Lower lobe of right lung (tissue), 2 donors: ENCODE results near the gene ATG14. TPM values are rescaled to one million over a fixed set of nuclear protein-coding genes. Genes with fewer than 3 reads are reported as not detected.

Experiments
- ATAC-seq, 2 donors: fragments of 200-7000 bp; cut with Tn5 transposase; one replicate each; pipeline ENCODE4 v1.9.1; 2020 to 2022; ENCODE audit warnings: mild to moderate bottlenecking in 2 of 2, moderate library complexity in 2 of 2
- DNase-seq: peaks from one replicate; pipeline ENCODE4 v3.0.0-alpha.2; 2020
- H3K27ac ChIP-seq: fragments of 200-600 bp; one replicate; pipeline ENCODE4 v1.8.0; 2022
- H3K27me3 ChIP-seq: fragments of 200-600 bp; one replicate; pipeline ENCODE4 v1.8.0; 2022; ENCODE audit warnings: low read depth
- H3K36me3 ChIP-seq: fragments of 200-600 bp; one replicate; pipeline ENCODE4 v1.8.0; 2022; ENCODE audit warnings: mild to moderate bottlenecking
- H3K4me1 ChIP-seq: fragments of 200-600 bp; one replicate; pipeline ENCODE4 v1.8.0; 2022
- H3K4me3 ChIP-seq: fragments of 200-600 bp; one replicate; pipeline ENCODE4 v1.8.0; 2022; ENCODE audit warnings: mild to moderate bottlenecking
- H3K9me3 ChIP-seq: fragments of 200-600 bp; one replicate; pipeline ENCODE4 v1.8.0; 2022
- CTCF ChIP-seq: fragments of 200-600 bp; IDR thresholded peaks from one replicate; pipeline ENCODE4 v1.8.0; 2022; ENCODE audit warnings: antibody characterized with exemption, mild to moderate bottlenecking
- intact Hi-C: fragments of 100-400 bp; cut with DNase I; formaldehyde crosslinking; loops from one replicate; pipeline ENCODE4 v1.11.0; 2022
- total RNA-seq: library from RNA; stranded (reverse); fragmentation: NEBNext Ultra II Directional; extraction: Animal tissue kit (Norgen Biotek cat#: 25700); gene quantifications from one replicate; pipeline ENCODE4 v1.2.1, GENCODE V29; 2021
- donor health status: DM: no; HTN: yes; CAD: no; lungs with severe emphysema.

Gene ATG14
- total RNA-seq, 1 donor from 2014 or later = 9.8 TPM

- no peaks in the 10 kb centered on the region for H3K9me3 ChIP-seq
- no peak overlapping the region for H3K4me3 ChIP-seq
- no peaks in the 10 kb centered on the region for H3K36me3 ChIP-seq
- H3K4me1 ChIP-seq = peaks cover 20% of the 10 kb centered on the region
- TF ChIP-seq CTCF = no peak
- DNase-seq (no peak), ATAC-seq (no peak)
- H3K27ac ChIP-seq = no peak overlapping the region
- intact Hi-C loops = no loop called here
- H3K27me3 ChIP-seq = no peaks in the 10 kb centered on the region
These were observed 84.5 kb downstream of the ATG14 start for GRCh38 chr14:55327179-55327578.

GRCh38 chr14:55324812-55325211, 86.8 kb downstream of the ATG14 start:
- no peak for TF ChIP-seq CTCF
- Histone ChIP-seq H3K4me1 (peaks cover 5% of the 10 kb centered on the region), H3K27ac (no peak overlapping the region), H3K4me3 (no peak overlapping the region), H3K27me3 (no peaks in the 10 kb centered on the region), H3K9me3 (no peaks in the 10 kb centered on the region), H3K36me3 (no peaks in the 10 kb centered on the region)
- no peak for ATAC-seq
- DNase-seq = no peak
- intact Hi-C loops = no loop called here

GRCh38 chr14:55323910-55324309, 87.7 kb downstream of the ATG14 start:
- no peaks in the 10 kb centered on the region for H3K4me1 ChIP-seq
- no peak for TF ChIP-seq CTCF
- no peak for DNase-seq
- no peaks in the 10 kb centered on the region for H3K9me3 ChIP-seq
- no peak overlapping the region for H3K4me3 ChIP-seq
- no peak overlapping the region for H3K27ac ChIP-seq
- H3K27me3 ChIP-seq = no peaks in the 10 kb centered on the region
- intact Hi-C loops = no loop called here
- ATAC-seq = no peak
- no peaks in the 10 kb centered on the region for H3K36me3 ChIP-seq

- DNase-seq (no peak), ATAC-seq (no peak)
- H3K9me3 ChIP-seq = no peaks in the 10 kb centered on the region
- H3K4me3 ChIP-seq = no peak overlapping the region
- H3K4me1 ChIP-seq = no peaks in the 10 kb centered on the region
- no peak for TF ChIP-seq CTCF
- H3K27ac ChIP-seq = no peak overlapping the region
- intact Hi-C loops = no loop called here
- no peaks in the 10 kb centered on the region for H3K27me3 ChIP-seq
- no peaks in the 10 kb centered on the region for H3K36me3 ChIP-seq
These were observed 92.9 kb downstream of the ATG14 start for GRCh38 chr14:55318694-55319093.

- Histone ChIP-seq H3K27me3 (no peaks in the 10 kb centered on the region), H3K36me3 (no peaks in the 10 kb centered on the region), H3K4me1 (no peaks in the 10 kb centered on the region), H3K4me3 (no peak overlapping the region), H3K27ac (no peak overlapping the region), H3K9me3 (peaks cover 4% of the 10 kb centered on the region)
- intact Hi-C loops = no loop called here
- DNase-seq (no peak), ATAC-seq (no peak)
- TF ChIP-seq CTCF = no peak
These were observed 93.9 kb downstream of the ATG14 start for GRCh38 chr14:55317542-55318306.
